H9 (cell line): ENCODE data around the gene MAPK8IP1. TPM values are rescaled to one million over a fixed set of nuclear protein-coding genes. Genes with fewer than 3 reads are reported as not detected.

Experiments used
- DNase-seq: peaks from one replicate; pipeline ENCODE4 v3.0.0-alpha.2; 2017
- H2AFZ ChIP-seq: one replicate; pipeline ENCODE4 v1.6.1; 2013; ENCODE audit warnings: mild to moderate bottlenecking, low read length, control low read depth, moderate library complexity
- H2AK5ac ChIP-seq: 2 replicates; pipeline ENCODE4 v1.6.1; 2013; ENCODE audit warnings: low read length, control low read depth, mixed read lengths; ENCODE audit not compliant: insufficient read length
- H2BK120ac ChIP-seq: one replicate; pipeline ENCODE4 v1.6.1; 2013; ENCODE audit warnings: low read depth, mild to moderate bottlenecking, low read length, control low read depth, inconsistent platforms; ENCODE audit not compliant: poor library complexity, severe bottlenecking
- H2BK12ac ChIP-seq: 2 replicates; pipeline ENCODE4 v1.6.1; 2013; ENCODE audit warnings: low read length, control low read depth, mixed read lengths, low read depth; ENCODE audit not compliant: insufficient read length
- H2BK15ac ChIP-seq: 2 replicates; pipeline ENCODE4 v1.6.1; 2013; ENCODE audit warnings: low read depth, low read length, control low read depth
- H2BK20ac ChIP-seq: one replicate; pipeline ENCODE4 v1.6.1; 2013; ENCODE audit warnings: low read depth, mild to moderate bottlenecking, low read length, control low read depth, inconsistent platforms; ENCODE audit not compliant: poor library complexity, severe bottlenecking
- H2BK5ac ChIP-seq: 2 replicates; pipeline ENCODE4 v1.6.1; 2013; ENCODE audit warnings: low read length, control low read depth, mixed read lengths; ENCODE audit not compliant: insufficient read length
- H3K14ac ChIP-seq: 2 replicates; pipeline ENCODE4 v1.6.1; 2013; ENCODE audit warnings: low read length, control low read depth; ENCODE audit not compliant: insufficient read depth
- H3K18ac ChIP-seq: 2 replicates; pipeline ENCODE4 v1.6.1; 2013; ENCODE audit warnings: low read depth, mild to moderate bottlenecking, mixed read lengths, low read length, control low read depth; ENCODE audit not compliant: insufficient read length
- H3K23ac ChIP-seq: 2 replicates; pipeline ENCODE4 v1.6.1; 2013; ENCODE audit warnings: low read length, control low read depth, mixed read lengths, low read depth; ENCODE audit not compliant: insufficient read length
- H3K23me2 ChIP-seq: 2 replicates; pipeline ENCODE4 v1.6.1; 2013; ENCODE audit warnings: low read depth, mild to moderate bottlenecking, mixed read lengths, low read length, control low read depth; ENCODE audit not compliant: insufficient read length, poor library complexity, severe bottlenecking
- H3K27ac ChIP-seq: 2 replicates; pipeline ENCODE4 v1.5.1; 2013; ENCODE audit warnings: low read length, control low read depth, mixed read lengths, low read depth; ENCODE audit not compliant: insufficient read length
- H3K27me3 ChIP-seq: 2 replicates; pipeline ENCODE4 v1.6.1; 2013; ENCODE audit warnings: low read length, control low read depth, inconsistent platforms; ENCODE audit not compliant: insufficient read depth
- H3K4ac ChIP-seq: 2 replicates; pipeline ENCODE4 v1.6.1; 2013; ENCODE audit warnings: low read depth, mild to moderate bottlenecking, control low read depth, inconsistent platforms, low read length, moderate library complexity
- H3K4me1 ChIP-seq: 2 replicates; pipeline ENCODE4 v1.6.1; 2013; ENCODE audit warnings: low read length, control low read depth, inconsistent platforms; ENCODE audit not compliant: insufficient read depth
- H3K4me2 ChIP-seq: 2 replicates; pipeline ENCODE4 v1.6.1; 2013; ENCODE audit warnings: low read length, control low read depth, mixed read lengths; ENCODE audit not compliant: insufficient read length, insufficient read depth
- H3K56ac ChIP-seq: 2 replicates; pipeline ENCODE4 v1.6.1; 2013; ENCODE audit warnings: low read depth, mild to moderate bottlenecking, mixed read lengths, low read length, control low read depth; ENCODE audit not compliant: insufficient read length
- H3K79me1 ChIP-seq: 2 replicates; pipeline ENCODE4 v1.6.1; 2013; ENCODE audit warnings: low read depth, mild to moderate bottlenecking, moderate library complexity, low read length, control low read depth, inconsistent platforms; ENCODE audit not compliant: insufficient read depth, poor library complexity, severe bottlenecking
- H3K79me2 ChIP-seq: 2 replicates; pipeline ENCODE4 v1.6.1; 2013; ENCODE audit warnings: low read length, control low read depth, inconsistent platforms; ENCODE audit not compliant: insufficient read depth
- H3K9ac ChIP-seq: 2 replicates; pipeline ENCODE4 v1.6.1; 2013; ENCODE audit warnings: low read length, control low read depth, mixed read lengths; ENCODE audit not compliant: insufficient read length; ENCODE audit errors: extremely low read depth
- H3K9me3 ChIP-seq: one replicate; pipeline ENCODE4 v1.6.1; 2013; ENCODE audit warnings: low read depth, low read length, inconsistent platforms; ENCODE audit not compliant: control insufficient read depth
- H3T11ph ChIP-seq: one replicate; pipeline ENCODE4 v1.6.1; 2013; ENCODE audit warnings: mild to moderate bottlenecking, low read length, control low read depth, inconsistent platforms
- H4K20me1 ChIP-seq: one replicate; pipeline ENCODE4 v1.6.1; 2013; ENCODE audit not compliant: control insufficient read depth, insufficient read length, insufficient read depth
- H4K5ac ChIP-seq: 2 replicates; pipeline ENCODE4 v1.6.1; 2013; ENCODE audit warnings: low read depth, mild to moderate bottlenecking, mixed read lengths, low read length, control low read depth; ENCODE audit not compliant: insufficient read length
- H4K8ac ChIP-seq: replicated peaks from 2 replicates; pipeline ENCODE4 v1.6.1; 2013; ENCODE audit warnings: low read length, control low read depth, mixed read lengths, low read depth; ENCODE audit not compliant: insufficient read length
- H4K91ac ChIP-seq: 2 replicates; pipeline ENCODE4 v1.6.1; 2013; ENCODE audit warnings: low read depth, mild to moderate bottlenecking, moderate library complexity, mixed read lengths, low read length, control low read depth; ENCODE audit not compliant: insufficient read length
- H3K27ac Mint-ChIP-seq, 3 experiments: 2 replicates in 2 of 3; 3 replicates in 1 of 3; pipeline ENCODE4 v1.8.0; 2020 to 2021; ENCODE audit warnings: mixed read lengths in 3 of 3, mild to moderate bottlenecking in 1 of 3, moderate library complexity in 1 of 3
- H3K27me3 Mint-ChIP-seq: 2 replicates; pipeline ENCODE4 v1.8.0; 2021; ENCODE audit warnings: low read depth, mild to moderate bottlenecking, moderate library complexity, mixed read lengths
- H3K36me3 Mint-ChIP-seq, 3 experiments: 2 replicates in 2 of 3; 3 replicates in 1 of 3; pipeline ENCODE4 v1.8.0; 2020 to 2021; ENCODE audit warnings: low read depth in 3 of 3, mixed read lengths in 3 of 3; ENCODE audit not compliant: insufficient read depth in 1 of 3
- H3K4me1 Mint-ChIP-seq, 2 experiments: 2 replicates each; pipeline ENCODE4 v1.8.0; 2020; ENCODE audit warnings: mixed read lengths in 2 of 2
- H3K4me3 Mint-ChIP-seq, 2 experiments: 2 replicates in 1 of 2; 3 replicates in 1 of 2; pipeline ENCODE4 v1.8.0; 2020 to 2021; ENCODE audit warnings: mild to moderate bottlenecking in 2 of 2, mixed read lengths in 2 of 2, moderate library complexity in 1 of 2
- H3K9me3 Mint-ChIP-seq, 2 experiments: 2 replicates in 1 of 2; 3 replicates in 1 of 2; pipeline ENCODE4 v1.8.0; 2020; ENCODE audit warnings: mild to moderate bottlenecking in 2 of 2, mixed read lengths in 2 of 2, moderate library complexity in 1 of 2
- CTCF ChIP-seq: fragments of 200-600 bp; sonication (generic); conservative IDR thresholded peaks from 3 replicates; pipeline ENCODE4 v1.8.0; 2021; ENCODE audit warnings: antibody characterized with exemption, mild to moderate bottlenecking
- WGBS: extraction: QIAGEN DNeasy Blood & Tissue Kit; methylation state at CpG from one replicate; pipeline ENCODE4 v1.1.7; 2013; ENCODE audit warnings: missing lambda C conversion rate, low lambda C conversion rate, mixed read lengths; ENCODE audit not compliant: insufficient read length; ENCODE audit errors: extremely low coverage; 5-methylcytosine and 5-hydroxymethylcytosine counted together
- total RNA-seq: library from RNA; stranded (reverse); gene quantifications from 2 replicates; pipeline ENCODE4 v1.2.1, GENCODE V29; 2021

MAPK8IP1 gene
- total RNA-seq, 1 experiment from 2014 or later, result 30.2 TPM

- peaks cover 15 to 23% of the 10 kb centered on the region in 2 experiments for H3K4me1 Mint-ChIP-seq
- no CpG with 5 or more reads among the region's 8 CpGs for WGBS
Measured at GRCh38 chr11:45935349-45936064, 50.1 kb downstream of the MAPK8IP1 start.

More at GRCh38 chr11:45935349-45936064, 50.1 kb downstream of the MAPK8IP1 start:
- no peak overlapping the region for H3K4me3 Mint-ChIP-seq
- Histone ChIP-seq H2BK120ac (no peak overlapping the region), H3T11ph (no peak overlapping the region), H3K14ac (no peak overlapping the region), H3K4me2 (no peak overlapping the region), H4K8ac (no peak overlapping the region), H3K79me2 (no peaks in the 10 kb centered on the region), H4K91ac (no peak overlapping the region), H3K27ac (no peak overlapping the region), H3K4me1 (0 out of 2 replicates have a peak, but pooled peaks cover 2% of the 10 kb centered on the region), H3K9ac (no peak overlapping the region), H3K18ac (no peak overlapping the region), H3K9me3 (no peaks in the 10 kb centered on the region), H2AFZ (no peak overlapping the region), H4K20me1 (no peaks in the 10 kb centered on the region), H3K23me2 (no peaks in the 10 kb centered on the region), H2AK5ac (no peak overlapping the region), H3K23ac (no peak overlapping the region), H4K5ac (no peak overlapping the region), H3K4ac (no peak overlapping the region), H2BK20ac (no peak overlapping the region), H2BK15ac (no peak overlapping the region), H3K27me3 (no peaks in the 10 kb centered on the region), H2BK5ac (no peak overlapping the region), H3K79me1 (no peaks in the 10 kb centered on the region), H3K56ac (no peak overlapping the region), H2BK12ac (no peak overlapping the region)
- no peak for TF ChIP-seq CTCF
- DNase-seq, result no peak
- H3K36me3 Mint-ChIP-seq, result peaks cover 0 to 36% (median 36%) of the 10 kb centered on the region in 3 experiments
- no peaks in the 10 kb centered on the region for H3K27me3 Mint-ChIP-seq
- no peak overlapping the region; a peak in 2 of 7 replicates for H3K27ac Mint-ChIP-seq
- H3K9me3 Mint-ChIP-seq, result no peaks in the 10 kb centered on the region
